GM21825 (cell line): ENCODE data around the gene USH2A.

ENCODE experiments used
- ATAC-seq: cut with Tn5 transposase; IDR thresholded peaks from one replicate; pipeline ENCODE4 v1.9.1; 2021; ENCODE audit warnings: mild to moderate bottlenecking, moderate library complexity; ENCODE audit not compliant: unreplicated experiment

Gene USH2A

DNA sequence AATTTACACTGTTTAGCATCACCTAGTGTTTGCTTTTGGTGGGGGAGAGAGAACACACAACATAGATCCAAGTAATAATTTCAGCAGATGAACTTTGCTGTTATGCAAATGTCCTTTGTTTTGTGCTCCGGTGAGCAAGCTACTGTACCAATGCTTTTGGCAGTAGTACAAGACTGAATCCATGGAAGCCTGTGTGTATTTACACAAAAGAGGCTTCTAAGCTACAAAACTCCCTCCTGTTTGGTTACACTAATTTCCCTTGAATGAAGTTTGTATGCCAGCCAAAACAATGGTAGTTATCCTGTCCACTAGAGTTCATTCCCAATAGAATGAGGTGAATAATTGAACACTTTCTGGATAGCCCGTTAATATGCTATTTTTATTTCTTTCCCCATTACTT lies 535.6 kb downstream of the USH2A start:
- ATAC-seq = no peak

DNA sequence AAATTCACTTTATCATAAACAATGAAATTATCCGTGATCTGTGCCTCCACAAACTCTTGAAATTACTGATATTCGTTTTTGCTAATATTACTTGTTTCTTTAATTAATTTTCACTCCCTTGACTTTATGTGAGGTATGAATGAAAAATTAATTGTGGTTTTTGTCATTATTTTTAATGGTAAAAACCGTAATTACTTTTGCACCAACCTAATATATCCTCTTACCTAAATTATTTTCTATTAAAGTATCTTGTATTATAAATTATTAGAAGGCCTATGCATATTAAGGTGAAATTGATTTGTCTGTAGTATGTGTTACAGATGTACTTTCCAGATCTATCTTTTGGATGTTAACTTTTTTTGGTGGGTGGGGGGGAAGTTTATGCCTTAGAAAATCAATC lies 540.2 kb downstream of the USH2A start:
- ATAC-seq = no peak

DNA sequence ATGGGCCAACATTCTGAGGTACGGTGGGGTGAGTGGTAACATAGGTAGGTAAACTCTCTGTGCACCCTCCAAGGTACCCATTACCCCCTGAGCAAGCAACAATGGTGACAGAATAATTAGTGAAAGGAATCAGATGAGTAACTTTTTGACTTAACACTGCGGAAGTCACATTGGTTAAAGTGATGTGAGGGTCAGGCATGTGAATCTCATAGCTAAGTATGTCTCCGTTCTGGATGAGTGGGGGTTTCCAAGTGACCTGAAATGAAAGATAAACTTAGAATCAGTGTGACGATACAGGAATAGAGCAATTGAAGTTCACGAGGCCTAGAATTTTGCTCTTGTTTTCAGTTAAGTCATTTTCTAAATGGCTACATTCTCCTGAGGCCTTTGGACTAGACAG lies 544.4 kb downstream of the USH2A start:
- ATAC-seq = no peak

DNA sequence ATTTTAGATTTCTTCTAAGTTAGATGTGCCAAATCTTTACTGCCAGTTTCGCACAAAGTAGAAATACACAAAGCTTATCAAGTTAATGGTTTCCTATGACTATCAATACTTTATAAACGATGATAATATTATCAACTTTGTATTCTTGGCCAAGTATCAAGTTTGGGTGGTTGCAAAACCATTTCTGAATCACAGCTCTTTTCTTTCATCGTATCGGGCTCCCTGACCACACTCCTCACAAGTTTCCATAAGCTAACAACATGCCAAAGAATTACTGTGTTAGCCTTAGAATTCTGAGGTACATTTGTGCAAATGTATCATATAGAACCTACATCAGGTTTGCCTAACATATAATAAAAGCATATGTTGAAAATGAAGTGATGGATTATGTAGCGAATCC lies 545.1 kb downstream of the USH2A start:
- ATAC-seq = no peak

DNA sequence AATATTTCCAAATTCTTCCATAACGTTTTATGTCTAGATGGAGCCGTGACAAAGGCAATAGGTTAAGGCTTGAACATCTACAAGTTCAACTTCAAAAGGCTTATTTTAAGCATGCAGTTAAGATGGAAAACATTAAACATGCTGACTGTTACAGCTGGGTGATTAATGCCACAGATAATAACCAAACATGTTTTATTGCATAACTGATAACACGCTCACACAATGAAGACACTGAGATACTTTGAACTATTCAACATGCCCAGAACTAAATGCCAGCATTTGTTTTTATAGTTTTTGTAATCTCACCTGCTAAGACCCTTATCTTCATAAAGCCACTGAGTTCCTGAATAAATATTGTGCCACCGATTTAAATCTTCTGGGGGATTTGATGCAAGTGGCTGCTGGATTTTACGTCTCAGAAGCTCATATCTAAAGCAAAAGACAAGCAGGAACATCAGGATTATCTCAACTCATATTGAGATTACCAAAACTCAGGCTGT lies 545.7 kb downstream of the USH2A start:
- no peak for ATAC-seq

DNA sequence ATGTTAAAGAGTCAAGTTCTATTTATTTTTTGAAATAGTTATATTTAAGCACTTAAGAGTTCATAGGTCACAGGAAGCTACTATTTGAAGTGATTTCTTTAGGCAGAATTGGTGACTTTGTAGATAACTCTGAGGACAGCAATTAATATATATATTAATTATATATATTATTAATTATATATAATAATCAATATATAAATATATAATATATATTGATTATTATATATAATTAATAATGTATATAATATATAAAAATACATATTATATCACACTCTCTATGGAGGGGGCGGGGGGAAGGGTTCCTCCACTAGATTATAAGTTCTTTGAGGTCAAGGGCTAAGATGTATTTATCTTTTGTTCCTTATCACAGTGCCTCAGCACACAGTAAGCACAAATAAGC lies 547.5 kb downstream of the USH2A start:
- ATAC-seq = no peak

DNA sequence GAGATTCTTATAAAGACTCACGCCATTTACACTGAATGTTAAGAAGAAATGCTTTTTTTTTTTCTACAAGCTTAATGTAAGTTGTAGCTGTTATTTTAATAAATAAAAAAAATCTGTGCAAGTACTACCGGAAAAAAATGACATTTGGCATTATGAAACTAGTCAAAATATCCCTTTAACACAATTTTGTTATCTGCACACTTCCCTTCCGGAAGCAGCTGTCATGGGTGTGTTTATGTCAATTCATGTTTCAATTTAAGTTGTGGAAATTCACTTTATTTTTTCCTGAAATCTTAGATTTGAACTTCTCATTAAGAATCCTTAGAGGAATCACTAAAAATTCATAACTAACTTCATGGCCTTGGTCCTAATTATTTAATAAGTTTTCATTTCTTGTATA lies 548.0 kb downstream of the USH2A start:
- ATAC-seq = no peak

DNA sequence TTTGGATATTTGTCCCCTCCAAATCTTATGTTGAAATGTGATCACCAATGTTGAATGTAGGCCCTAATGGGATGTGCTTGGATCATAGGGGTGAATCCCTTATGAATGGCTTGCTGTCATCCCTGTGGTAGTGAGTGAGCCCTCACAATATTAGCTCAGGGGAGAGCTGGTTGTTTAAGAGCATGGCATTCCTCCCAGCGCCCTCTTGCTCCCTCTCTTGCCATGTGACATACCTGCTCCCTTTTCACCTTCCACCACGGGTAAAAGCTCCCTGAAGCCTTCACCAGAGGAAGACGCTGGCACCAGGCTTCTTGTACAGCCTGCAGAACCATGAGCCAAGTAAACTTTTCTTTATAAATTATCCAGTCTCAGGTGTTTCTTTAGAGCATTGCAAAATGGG lies 550.6 kb downstream of the USH2A start:
- ATAC-seq = no peak

DNA sequence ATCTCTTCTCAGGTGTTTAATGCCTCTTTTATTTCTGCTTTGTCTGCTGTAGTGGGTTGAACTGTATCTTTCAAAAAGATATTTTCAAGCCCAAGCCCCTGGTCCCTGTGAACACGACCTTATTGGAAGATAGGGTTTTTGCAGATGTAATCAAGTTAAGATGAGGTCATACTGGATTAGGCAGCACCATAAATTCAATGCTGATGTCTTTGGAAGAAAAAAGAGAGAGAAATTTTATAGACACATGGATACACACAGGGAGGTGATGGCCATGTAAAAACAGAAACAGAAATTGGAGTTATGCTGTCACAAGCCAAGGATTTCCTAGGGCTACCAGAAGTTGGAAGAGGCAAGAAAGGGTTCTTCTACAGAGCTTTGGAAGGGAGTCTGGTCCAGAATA lies 554.7 kb downstream of the USH2A start:
- ATAC-seq = no peak

DNA sequence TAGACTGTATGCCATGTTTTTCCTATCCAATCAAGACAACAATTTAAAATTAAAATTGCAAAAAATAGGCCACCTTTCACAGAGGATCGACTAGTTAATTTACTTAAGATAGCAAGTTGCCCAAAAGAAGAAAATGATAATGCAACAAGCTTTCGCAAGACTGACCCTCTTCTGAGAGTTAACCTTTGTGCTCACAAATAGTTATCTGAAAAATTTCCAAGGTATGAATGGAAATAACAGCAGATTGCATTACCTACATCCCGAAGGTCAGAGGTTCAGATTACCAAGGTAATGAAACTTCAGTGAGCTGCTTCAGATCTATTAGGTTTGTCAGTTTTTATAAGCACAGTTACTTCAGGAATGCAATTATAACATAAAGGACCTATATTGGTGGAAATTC lies 558.2 kb downstream of the USH2A start:
- no peak for ATAC-seq

DNA sequence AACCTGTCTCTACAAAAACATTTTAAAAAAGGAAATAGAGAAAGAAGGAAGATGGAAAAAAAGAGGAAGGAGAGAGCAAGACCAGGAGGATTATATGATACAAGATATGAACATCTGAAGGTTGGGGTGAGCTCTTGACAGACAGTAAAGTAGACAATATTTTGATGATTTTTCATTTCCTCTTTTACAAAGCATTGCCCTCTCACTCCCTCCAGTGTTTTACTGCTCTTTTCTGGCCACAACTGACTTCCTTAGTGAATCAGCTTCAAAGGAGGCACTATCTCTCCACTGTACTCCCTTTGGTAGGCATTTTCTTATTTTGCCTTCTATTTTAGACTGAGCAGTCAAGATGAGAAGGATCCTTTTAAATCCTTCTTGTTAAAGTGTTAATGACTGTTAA lies 559.5 kb downstream of the USH2A start:
- no peak for ATAC-seq

DNA sequence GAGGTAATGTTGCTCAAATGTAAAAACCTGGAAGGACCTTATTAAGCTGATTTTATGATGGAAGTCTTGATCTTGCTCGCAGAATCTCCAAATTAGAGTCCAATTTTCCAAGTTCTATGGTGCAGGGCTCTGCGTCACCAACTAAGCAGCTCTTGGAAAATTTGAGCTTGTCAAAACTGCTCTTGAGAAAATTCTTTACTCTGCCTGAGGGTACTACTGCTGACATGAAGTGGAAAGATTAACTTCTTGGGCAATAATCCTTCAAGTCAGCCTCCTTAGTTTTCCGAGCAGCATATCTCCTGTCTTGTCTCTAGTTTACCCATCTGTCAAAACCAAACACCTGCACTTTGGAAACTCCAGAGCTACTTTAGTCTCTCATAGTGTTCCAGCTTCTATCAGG lies 562.4 kb downstream of the USH2A start:
- no peak for ATAC-seq

DNA sequence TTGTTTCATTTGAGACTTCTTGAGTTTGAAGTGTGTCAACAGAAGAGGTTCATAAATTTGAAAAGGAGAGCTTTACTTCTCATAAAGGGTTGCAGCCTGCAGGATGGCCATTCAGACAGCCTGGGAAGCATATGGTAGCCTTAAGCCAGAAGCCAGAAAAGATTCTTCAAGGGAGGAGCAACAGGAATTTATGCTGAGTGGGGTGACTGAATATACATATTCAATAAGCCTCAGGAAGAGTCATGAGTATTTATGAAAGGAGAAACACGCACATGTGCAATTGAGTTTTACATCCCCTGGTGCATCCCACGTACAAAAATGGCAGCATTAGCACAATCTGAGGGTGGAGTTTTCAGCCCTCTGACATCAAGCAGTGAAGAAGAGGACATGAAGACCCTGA lies 565.9 kb downstream of the USH2A start:
- no peak for ATAC-seq

DNA sequence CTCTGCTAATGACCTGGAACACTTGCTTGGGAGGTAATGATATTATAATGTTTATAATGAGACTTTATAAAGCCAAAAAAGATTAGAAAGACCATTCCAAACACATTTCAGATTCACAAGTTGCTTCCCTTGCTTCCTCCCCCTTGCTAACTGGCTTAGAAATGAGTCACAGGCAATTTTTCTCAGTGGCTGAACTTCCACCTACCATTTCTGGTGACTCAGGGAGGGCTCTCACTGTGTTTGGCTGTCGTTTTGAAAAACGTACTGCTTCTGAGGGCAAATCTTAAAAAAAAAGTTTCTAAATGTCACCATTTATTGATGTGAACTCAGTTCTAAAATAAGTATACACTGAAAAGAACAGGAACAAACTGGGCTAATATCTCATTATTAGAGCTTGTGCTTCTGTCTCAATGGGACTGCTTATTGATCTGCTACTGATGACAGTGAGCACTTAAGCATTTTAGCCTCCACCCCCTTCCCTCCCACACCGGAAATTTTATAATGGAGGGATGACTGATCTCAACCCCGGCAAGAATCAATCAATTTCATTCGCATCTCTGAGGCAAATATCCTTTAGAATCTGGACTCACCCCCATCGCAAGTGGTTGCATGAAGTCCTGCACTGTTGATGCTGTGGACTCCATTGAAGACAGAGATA lies 577.9 kb downstream of the USH2A start:
- ATAC-seq = no peak

DNA sequence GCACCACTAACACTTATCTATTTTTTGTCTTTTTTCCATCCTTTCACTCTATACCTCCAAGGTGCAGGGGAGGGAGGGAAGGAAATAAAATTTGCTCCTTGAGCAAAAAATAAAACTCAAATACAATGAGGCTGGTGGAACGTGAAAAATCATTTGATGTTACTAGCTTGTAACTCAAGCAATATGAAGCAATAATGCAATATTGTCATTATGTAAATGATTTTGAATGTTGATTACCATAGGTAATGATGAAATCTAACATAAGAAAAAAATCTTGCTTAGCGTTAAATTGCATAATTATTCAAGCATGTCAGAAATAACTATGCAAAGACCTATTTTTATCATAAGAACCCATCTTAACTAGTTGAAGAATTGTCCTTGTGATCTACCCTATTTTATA lies 578.5 kb downstream of the USH2A start:
- no peak for ATAC-seq

DNA sequence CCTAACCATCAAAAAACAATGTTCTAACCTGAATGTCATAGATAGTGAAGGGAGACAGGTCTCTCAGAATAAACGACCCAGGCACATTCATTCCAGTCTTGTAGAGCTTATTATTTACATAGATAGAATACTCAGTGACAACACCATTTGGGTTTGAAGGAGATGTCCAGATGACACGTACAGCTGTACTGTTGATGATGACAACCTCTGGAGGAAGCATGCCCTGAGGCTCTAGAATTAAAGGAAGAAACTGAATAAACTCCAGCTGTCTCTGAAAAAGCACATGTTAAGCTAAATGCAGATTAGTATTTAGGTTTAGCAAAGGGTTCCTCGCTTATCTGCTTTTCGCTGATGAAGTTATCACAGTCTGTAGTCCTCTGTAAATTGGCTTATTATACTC lies 579.0 kb downstream of the USH2A start:
- ATAC-seq = no peak

DNA sequence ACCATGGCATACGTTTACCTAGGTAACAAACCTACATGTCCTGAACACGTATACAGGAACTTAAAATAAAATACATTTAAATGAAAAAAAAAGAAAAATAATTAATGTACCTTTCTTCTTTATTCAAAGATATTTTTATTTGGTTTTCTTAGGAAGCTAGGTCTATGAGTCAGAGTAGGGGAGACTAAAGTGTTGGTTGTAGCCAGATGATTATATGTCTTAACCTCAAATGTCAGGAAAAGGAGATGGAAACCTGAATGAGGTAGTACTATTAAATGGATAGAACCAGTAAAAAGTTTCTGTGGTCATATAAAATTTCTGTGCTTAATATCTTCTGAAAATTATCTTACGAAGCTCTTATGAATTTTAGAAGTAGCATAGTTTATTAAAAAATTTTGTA lies 580.3 kb downstream of the USH2A start:
- no peak for ATAC-seq

DNA sequence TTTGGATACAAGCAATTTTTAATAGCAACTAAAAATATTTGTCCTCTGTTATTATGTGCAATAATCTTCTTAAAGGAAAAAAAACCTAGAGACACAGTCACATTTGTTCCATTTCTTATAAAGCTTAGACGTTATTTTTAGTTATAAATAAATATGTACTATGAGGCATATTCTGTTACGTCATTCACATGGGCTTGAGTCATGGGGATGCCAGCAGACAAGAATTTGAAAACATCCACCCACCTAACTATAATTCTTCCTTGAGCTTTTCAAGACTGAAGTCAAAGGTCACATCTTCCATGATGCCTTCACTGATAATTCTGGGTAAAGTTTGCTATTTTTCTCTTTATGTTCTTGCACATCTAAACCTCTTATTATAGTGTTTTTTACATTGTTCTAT lies 587.3 kb downstream of the USH2A start:
- ATAC-seq = no peak

DNA sequence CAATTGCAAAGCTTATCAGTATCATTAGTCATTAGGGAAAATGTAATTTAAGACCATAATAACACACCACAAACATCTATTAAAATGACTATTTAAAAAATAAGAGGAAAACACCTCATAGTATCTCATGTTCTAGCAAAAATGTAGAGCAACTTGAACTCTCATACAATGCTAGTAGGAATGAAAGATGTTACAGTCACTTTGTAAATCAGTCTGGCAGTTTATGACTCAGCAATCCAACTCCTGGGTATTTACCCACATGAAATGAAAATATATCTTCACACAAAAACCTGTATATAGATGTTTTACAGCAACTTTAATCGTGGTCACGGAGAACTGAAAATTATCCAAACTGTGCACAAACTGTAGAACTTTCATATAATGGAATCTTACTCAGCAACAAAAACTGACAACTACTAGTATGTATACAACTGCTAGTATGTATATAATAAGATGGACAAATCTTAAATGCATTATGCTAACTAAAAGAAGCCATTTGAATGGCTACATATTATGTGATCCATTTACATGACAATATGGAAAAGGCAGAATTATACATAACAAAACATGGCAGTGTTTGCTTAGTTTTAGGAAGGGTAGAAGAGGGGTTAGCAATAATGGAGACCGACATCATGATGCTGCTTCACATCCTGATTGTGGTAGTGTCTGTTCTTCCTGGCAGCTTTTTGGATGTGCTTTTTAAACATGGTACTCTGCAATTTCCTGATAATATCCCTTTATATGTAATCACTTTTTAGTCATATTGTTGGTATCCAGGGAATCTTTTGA lies 589.1 kb downstream of the USH2A start:
- no peak for ATAC-seq

DNA sequence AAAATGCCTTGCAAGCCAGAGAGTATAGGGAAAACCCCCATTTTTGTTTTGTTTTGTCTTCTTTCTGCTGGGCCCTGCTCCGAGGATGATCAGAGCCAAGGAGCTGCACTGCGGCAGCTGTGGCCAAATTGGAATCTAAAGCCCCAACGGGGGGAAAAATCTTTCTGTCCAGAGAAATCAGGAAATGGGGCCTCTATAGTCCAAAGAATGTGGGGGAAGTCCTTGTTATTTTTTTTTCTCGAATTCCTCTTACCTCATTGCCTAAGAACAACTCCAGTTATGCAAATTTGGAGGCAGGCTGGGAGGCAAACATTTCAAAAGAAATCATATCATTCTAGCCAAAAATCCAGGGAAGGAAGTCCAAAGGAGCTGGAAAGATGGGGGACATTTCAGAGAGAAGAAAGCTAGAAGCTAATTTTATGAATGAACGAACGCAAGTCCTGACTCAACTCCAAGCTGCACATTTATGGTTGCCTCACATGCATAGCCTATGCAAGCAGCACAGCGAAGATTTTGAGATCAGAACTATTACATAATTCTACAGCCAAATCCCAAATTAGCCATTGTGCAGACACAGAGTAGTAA lies 592.9 kb downstream of the USH2A start:
- no peak for ATAC-seq

DNA sequence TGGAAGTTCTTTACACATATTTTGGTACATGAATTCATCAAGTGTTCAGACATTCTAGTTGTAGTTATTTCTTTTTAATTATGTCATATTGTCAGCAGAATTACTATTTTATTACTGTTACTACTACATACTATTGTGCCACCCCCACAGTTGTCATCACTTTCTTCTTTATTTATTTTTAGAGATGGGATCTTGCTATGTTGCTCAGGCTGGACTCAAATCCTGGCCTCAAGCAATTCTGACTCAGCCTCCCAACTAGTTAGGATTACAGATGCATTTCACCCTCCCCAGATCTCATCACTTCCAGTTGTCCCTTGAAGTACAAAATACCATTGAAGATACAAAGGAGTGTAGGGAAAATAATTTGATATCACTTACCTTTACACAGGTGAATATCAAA lies 598.2 kb downstream of the USH2A start:
- no peak for ATAC-seq

DNA sequence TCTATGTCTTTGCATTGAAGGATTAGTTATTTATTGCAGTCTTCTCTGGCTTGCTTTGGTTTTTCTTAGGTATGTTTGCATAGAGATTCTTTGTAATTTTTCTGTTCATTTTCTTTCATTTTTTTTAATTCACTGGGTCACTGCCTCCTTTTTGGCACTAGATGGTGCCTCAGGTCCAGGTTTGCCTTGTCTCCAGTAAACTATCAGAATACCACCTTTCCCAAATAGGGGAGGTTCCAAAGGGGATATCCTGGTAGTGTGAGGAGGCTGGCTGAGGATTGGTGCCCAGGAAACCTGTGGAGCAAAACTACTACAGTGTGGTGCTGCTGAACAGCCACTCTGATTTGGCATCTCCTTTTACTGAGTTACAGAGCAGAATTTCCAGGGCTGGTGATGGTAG lies 599.0 kb downstream of the USH2A start:
- ATAC-seq = no peak
